Eye (tissue), 1 donor: ENCODE measurements around the gene PRDX4.
"Not testable (repeated sequence)": the region's sequence is repeated elsewhere in the genome, so short reads cannot be mapped to it uniquely, and the experiment has no call there.

ENCODE experiments used
- DNase-seq: peaks from one replicate; pipeline ENCODE4 v3.0.0-alpha.2; 2015

Gene PRDX4

GRCh38 chrX:23667239-23668177 lies at the start of gene PRDX4:
Gene PRDX4 (plus strand): TSS chrX:23667493. CDS start chrX:23667571, 78 bp downstream.
- peak; percentile 90 for DNase-seq

GRCh38 chrX:23621621-23622265 lies 45.5 kb upstream of the PRDX4 start:
- no peak for DNase-seq

GRCh38 chrX:23623797-23624196 lies 43.5 kb upstream of the PRDX4 start:
- DNase-seq: no peak

- DNase-seq: no peak
Observed at GRCh38 chrX:23626651-23627050, 40.6 kb upstream of the PRDX4 start.

GRCh38 chrX:23628131-23628530 lies 39.2 kb upstream of the PRDX4 start:
- DNase-seq: no peak

- DNase-seq: no peak
Observed at GRCh38 chrX:23631136-23631535, 36.2 kb upstream of the PRDX4 start.

- DNase-seq: no peak
Observed at GRCh38 chrX:23633834-23634580, 33.3 kb upstream of the PRDX4 start.

GRCh38 chrX:23637187-23637586 lies 30.1 kb upstream of the PRDX4 start:
- no peak for DNase-seq

- DNase-seq: no peak
Observed at GRCh38 chrX:23643020-23643419, 24.3 kb upstream of the PRDX4 start.

- no peak for DNase-seq
Observed at GRCh38 chrX:23644744-23645143, 22.5 kb upstream of the PRDX4 start.

GRCh38 chrX:23656091-23656490 lies 11.2 kb upstream of the PRDX4 start:
- DNase-seq: peak; percentile 4

- no peak for DNase-seq
Observed at GRCh38 chrX:23656684-23657083, 10.6 kb upstream of the PRDX4 start.

GRCh38 chrX:23659339-23659738 lies 8.0 kb upstream of the PRDX4 start:
- no peak for DNase-seq

- not testable (repeated sequence) for DNase-seq
Observed at GRCh38 chrX:23660083-23660765, 7.1 kb upstream of the PRDX4 start.

- no peak for DNase-seq
Observed at GRCh38 chrX:23660766-23661132, 6.5 kb upstream of the PRDX4 start.

GRCh38 chrX:23661671-23662070 lies 5.6 kb upstream of the PRDX4 start:
- DNase-seq: no peak

- DNase-seq: no peak
Observed at GRCh38 chrX:23662187-23662586, 5.1 kb upstream of the PRDX4 start.

- no peak for DNase-seq
Observed at GRCh38 chrX:23662853-23663252, 4.4 kb upstream of the PRDX4 start.

GRCh38 chrX:23664496-23664895 lies 2.8 kb upstream of the PRDX4 start:
- no peak for DNase-seq

GRCh38 chrX:23666282-23666681 lies 1.0 kb upstream of the PRDX4 start:
- DNase-seq: no peak

- DNase-seq: peak; percentile 33
Observed at GRCh38 chrX:23668335-23668734, 1.0 kb downstream of the PRDX4 start.

GRCh38 chrX:23670528-23670927 lies 3.2 kb downstream of the PRDX4 start:
- no peak for DNase-seq

- DNase-seq: no peak
Observed at GRCh38 chrX:23673108-23673507, 5.8 kb downstream of the PRDX4 start.
